GM19467 (cell line): Measurements from ENCODE around the gene ZNF45.
"Not testable (repeated sequence)": the region's sequence is repeated elsewhere in the genome, so short reads cannot be mapped to it uniquely, and the experiment has no call there.

Source experiments
- ATAC-seq: cut with Tn5 transposase; IDR thresholded peaks from one replicate; pipeline ENCODE4 v1.9.1; 2021; ENCODE audit warnings: mild to moderate bottlenecking, moderate library complexity; ENCODE audit not compliant: unreplicated experiment

The ZNF45 gene

DNA sequence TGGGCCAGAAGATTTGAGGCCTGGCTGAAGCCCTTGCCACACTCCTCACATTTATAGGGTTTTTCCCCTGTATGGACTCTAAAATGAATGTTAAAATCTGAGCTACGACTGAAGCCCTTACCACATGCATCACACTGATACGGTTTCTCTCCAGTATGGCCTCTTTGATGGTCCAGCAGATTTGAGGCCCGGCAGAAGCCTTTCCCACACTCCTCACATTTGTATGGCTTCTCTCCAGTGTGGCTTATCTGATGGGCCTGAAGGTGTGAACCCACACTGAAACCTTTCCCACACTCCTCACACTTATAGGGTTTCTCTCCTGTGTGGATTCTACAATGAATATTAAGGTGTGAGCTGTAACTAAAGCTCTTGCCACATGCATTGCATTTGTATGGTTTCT, 21.0 kb downstream of the ZNF45 start:
- no peak for ATAC-seq

DNA sequence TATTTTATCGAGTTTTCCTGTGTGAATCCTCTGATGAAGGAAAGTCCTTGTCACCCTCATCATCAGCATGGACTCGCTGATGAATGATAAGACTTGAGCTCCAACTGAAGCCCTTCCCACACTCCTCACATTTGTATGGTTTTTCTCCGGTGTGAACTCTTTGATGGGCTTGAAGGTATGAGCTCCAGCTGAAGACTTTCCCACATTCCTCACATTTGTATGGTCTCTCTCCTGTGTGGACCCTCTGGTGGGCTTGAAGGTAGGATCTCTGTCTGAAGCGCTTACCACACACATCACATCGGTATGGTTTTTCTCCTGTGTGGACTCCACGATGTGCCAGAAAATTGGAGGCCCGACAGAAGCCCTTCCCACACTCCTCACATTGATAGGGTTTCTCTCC, 21.7 kb downstream of the ZNF45 start:
- no peak for ATAC-seq

DNA sequence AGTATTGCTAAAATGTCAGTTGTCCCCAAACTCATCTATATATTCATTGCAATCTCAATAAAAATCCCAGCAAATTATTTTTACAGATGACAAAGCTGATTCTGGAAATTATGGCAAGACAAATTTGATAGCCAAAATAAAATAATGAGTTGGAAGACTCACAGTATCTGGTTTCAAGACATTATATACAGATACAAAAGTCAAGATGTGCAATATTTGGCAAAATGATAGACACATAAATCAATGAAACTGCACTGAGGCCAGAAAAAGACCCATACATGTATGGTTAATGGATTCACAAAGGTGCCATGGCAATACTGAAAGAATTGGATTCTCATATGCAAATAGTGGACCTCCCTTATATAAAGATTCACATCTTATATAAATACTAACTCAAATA, 24.2 kb downstream of the ZNF45 start:
- ATAC-seq: no peak

DNA sequence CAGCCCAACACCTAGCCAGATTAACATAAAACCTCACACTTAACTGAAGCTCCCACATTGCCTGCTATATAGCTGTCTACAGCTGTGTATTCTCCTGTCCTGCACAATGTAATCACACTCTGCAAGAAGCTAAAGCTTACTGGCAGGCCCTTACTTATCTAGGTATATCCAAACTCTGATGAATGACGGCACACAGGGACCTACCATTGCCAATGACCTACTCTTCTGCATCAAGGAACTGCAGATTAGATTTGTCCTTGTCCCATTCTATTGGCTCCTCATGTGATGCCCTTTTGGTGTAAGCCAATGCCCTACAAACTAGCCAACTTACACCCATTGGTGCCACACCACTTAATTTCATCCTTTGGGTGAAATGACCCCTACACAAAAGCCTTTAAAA, 26.4 kb downstream of the ZNF45 start:
- ATAC-seq: no peak

DNA sequence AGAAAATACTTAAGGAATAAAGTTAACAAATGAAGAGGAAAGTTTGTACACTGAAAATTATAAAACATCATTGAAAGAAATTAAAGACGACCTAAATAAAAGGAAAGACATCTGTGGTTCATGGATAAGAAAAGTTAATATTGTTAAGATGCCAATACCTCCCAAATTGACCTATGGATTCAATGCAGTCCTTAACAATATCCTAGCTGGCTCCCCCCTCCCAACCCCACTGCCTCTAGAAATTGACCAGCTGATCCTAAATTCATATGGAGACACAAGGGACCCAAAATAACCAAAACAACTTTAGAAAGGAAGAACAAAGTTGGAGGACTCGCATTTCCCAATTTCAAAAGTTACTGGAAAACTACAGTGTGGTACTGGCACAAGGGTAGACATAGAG, 28.3 kb downstream of the ZNF45 start:
- ATAC-seq: no peak

DNA sequence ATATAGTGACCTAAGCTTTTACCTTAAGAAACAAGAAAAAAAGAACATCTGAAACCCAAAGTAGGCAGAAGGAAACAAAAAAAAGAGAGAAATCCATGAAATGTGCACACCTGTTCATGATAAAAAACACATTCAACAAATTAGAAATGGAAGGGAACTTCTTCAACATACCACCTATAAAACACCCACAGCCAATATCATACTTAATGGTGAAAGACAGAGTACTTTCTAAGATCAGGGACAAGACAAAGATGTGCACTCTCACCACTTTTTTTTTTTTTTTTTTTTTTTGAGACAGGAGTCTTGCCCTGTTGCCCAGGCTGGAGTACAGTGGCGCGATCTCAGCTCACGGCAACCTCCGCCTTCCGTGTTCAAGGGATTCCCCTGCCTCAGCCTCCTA, 29.2 kb downstream of the ZNF45 start:
- no peak for ATAC-seq

DNA sequence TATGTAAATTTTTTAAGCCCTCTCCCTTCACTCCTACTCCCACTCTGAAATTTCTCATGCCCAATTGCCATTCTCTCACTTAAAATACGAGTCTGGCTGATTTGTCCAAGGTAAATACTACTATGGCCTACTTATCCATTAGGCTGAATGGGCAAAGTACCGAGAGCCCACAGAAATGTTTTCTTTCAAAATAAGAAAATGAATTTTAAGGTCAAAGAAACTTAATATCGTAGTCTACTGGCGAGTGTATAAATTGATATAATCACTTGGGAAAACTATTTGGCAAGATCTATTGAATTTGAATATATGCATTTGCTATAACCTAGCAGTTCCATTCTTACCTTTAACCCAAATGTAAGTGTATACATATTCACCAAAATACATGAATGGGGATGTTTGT, 32.7 kb downstream of the ZNF45 start:
- ATAC-seq: no peak

DNA sequence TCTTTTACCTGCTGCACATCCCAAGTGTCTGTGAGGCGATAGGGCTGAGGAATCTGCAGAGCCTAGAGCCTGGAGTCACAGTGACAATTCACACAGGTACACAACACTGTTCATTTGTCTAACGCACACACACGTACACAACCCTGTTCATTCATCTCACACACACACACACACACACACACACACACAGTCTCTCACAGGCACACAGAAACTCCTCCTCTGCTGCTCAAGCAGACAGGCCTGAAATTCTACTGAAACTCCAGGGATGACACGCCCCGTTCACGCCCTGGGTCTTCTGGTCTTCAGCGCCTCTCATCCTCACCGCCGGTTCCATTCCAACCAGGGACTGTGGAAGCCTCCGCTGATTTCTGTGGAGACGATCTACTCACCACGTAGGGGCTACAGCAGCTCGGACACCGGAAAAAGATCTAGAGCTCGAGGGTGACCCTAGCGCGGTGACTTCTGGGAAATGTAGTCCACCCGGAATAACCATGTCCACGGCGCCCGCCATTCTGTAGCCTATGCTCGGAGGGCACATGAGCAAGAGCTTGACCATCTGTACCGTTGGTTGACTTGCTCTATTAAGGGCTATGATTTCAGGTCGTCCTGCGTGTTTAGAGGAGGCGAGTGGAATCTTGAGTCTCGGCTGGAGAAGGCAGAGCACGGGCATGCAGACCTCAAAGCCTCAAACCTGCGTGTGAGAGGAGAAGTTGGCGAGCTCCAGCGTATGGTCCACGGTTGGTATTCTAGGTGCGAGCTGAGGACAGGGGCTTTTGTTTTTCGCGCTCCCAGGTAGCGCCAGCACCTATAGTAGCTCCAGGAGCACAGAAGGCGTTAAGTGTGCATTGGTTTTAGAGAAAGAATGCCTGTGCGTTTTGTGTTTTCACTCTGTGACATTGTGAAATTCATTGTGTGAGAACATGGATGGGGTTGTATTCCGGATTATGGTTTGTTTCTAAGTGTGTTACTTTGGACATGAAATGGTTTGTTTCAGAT, 33.4 kb downstream of the ZNF45 start:
- ATAC-seq: peak; percentile 81

DNA sequence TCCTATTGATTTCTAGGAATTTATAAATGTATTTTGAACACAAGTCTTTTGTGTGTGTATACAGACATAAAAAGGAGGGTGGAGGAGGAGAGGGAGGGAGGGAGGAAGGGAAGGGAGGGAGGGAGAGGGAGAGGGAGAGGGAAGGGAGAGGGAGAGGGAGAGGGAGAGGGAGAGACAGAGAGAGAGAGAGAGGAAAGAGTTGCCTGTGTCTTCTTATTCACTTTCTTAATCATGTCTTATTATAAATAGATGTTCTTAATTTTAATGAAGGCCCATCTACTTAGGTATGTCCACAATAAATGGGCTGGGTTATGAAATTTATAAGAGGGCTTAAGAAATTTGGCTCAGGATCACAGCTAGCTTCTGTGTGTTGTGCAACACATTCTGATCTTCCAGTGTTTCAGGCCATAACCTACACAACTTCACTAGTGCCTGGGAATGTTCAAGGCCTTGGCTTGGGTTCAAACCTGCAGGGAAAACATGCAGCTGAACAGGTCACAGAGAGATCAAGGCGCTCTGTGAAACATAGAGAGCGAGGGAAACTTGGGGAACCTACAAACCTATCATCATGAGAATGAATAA, 39.3 kb downstream of the ZNF45 start:
- ATAC-seq: no peak

DNA sequence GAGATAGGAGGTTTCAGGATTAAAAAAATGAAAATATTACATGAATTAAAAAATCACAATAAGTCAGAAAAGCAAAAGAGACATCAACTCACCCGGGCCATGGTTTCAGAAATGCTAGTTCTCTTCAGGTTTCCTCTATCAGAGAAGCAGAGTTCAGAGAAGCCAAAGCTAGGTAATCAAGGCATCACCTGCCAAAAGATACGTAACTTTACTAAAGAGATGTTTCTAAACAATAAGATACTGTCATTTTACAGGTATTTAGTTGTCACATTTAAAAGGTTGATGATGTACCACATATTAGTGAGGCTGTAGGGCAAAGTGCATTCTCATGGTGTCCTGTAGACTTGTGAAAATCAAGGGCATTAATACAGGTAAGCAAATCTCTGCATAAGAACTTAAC, 51.2 kb downstream of the ZNF45 start, which contains the start of gene ZNF404:
Gene ZNF404 (minus strand): TSS at position 101 of the 400 bp plus-strand sequence.
- no peak for ATAC-seq

DNA sequence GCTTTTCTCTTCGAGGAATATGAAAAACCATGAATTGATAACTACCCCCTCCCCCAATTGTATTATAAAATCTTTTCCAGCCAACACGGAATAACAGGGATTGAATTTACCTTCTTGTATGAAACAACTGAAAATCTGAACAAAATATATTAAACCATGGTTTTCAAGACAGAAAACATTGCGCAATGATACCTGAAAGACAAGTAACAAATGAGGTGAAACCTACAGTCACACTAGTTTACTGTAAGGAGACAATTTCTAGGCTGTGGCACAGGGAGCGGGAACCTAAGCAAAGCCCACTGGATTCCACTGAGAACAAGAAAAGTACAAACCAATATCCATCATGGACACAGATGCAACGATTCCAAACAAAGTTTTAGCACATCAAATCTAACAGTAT, 54.6 kb downstream of the ZNF45 start:
- no peak for ATAC-seq

DNA sequence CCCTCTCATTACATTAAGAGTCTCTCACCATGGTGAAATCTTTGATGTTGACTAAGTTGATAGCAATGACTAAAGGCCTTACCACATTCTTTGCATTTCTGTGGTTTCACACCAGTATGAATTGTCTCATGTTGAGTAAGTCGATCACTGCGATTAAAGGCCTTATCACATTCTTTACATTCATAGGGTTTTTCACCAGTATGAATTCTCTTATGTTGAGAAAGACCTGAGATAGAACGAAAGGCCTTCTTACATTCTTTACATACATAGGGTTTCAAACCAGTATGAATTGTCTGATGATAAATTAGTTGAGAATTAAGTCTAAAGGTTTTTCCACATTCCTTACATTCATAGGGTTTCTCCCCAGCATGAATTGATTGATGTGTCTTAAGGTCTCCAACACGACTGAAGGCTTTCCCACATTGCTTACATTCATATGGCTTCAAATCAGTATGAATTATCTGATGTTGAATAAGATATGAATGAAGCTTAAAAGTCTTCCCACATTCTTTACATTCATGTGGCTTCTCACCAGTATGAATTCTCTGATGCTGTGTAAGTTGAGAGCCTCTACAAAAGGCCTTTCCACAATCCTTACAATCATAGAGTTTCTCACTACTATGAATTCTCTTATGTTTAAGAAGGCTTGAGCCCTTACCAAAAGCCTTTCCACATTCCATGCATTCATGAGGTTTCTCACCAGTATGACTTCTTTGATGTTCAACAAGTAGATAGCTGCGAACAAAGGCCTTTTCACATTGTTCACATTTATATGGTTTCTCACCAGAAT, 62.3 kb downstream of the ZNF45 start:
- no peak for ATAC-seq

DNA sequence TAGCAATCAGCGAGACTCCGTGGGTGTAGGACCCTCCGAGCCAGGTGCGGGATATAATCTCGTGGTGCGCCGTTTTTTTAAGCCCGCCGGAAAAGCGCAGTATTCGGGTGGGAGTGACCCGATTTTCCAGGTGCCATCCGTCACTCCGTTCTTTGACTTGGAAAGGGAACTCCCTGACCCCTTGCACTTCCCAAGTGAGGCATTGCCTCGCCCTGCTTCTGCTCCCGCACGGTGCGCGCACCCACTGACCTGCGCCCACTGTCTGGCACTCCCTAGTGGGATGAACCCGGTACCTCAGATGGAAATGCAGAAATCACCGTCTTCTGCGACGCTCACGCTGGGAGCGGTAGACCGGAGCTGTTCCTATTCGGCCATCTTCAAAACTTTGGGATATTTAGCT, 68.2 kb downstream of the ZNF45 start:
- ATAC-seq: not testable (repeated sequence)
